Muscle of arm (tissue), 12 donors: Measurements from ENCODE around the gene RTN3. TPM values are rescaled to one million over a fixed set of nuclear protein-coding genes. Genes with fewer than 3 reads are reported as not detected.
"Not testable (repeated sequence)": the region's sequence is repeated elsewhere in the genome, so short reads cannot be mapped to it uniquely, and the experiment has no call there.

Experiments
- DNase-seq: peaks from one replicate; pipeline ENCODE4 v3.0.0-alpha.2; 2013
- polyA plus RNA-seq, 12 donors: library from polyadenylated mRNA; unstranded; fragments of 120-200 nt; gene quantifications; one replicate each; pipeline ENCODE4 v1.2.1, GENCODE V29; 2013; ENCODE audit not compliant: insufficient read length in 12 of 12

RTN3 gene
- polyA plus RNA-seq, 12 donors, result 53.7 to 124 (median 63.1) TPM; not detected in 1

- DNase-seq, result peak; percentile 80
These were observed 86.4 kb downstream of the RTN3 start for GRCh38 chr11:63767565-63768236.

- DNase-seq, result peak; percentile 56
These were observed 87.1 kb downstream of the RTN3 start, which contains the start of gene ZFTA for GRCh38 chr11:63768237-63769041. Gene ZFTA, minus strand, starts transcription at chr11:63768775. Its CDS starts 153 bp downstream, at chr11:63768622.

- no peak for DNase-seq
These were observed 87.9 kb downstream of the RTN3 start for GRCh38 chr11:63769042-63769713.

GRCh38 chr11:63769714-63770455 lies 88.6 kb downstream of the RTN3 start:
- no peak for DNase-seq

GRCh38 chr11:63770763-63771162 lies 89.5 kb downstream of the RTN3 start:
- no peak for DNase-seq

- DNase-seq, result not testable (repeated sequence)
These were observed 90.5 kb downstream of the RTN3 start for GRCh38 chr11:63771741-63772318.

GRCh38 chr11:63775191-63775590 lies 93.9 kb downstream of the RTN3 start:
- no peak for DNase-seq

GRCh38 chr11:63779039-63779438 lies 97.7 kb downstream of the RTN3 start:
- DNase-seq, result no peak

- DNase-seq, result no peak
These were observed 101.4 kb downstream of the RTN3 start for GRCh38 chr11:63782749-63783148.

- no peak for DNase-seq
These were observed 102.8 kb downstream of the RTN3 start for GRCh38 chr11:63783925-63784592.

GRCh38 chr11:63785823-63786222 lies 104.5 kb downstream of the RTN3 start:
- no peak for DNase-seq

- DNase-seq, result no peak
These were observed 110.3 kb downstream of the RTN3 start for GRCh38 chr11:63791495-63792167.

- DNase-seq, result no peak
These were observed 111.9 kb downstream of the RTN3 start for GRCh38 chr11:63793161-63793560.

GRCh38 chr11:63795066-63795465 lies 113.8 kb downstream of the RTN3 start:
- no peak for DNase-seq

- no peak for DNase-seq
These were observed 119.6 kb downstream of the RTN3 start for GRCh38 chr11:63800921-63801320.

- no peak for DNase-seq
These were observed 121.5 kb downstream of the RTN3 start for GRCh38 chr11:63802637-63803414.

GRCh38 chr11:63804259-63804658 lies 123.0 kb downstream of the RTN3 start:
- no peak for DNase-seq

GRCh38 chr11:63805844-63806415 lies 124.6 kb downstream of the RTN3 start:
- DNase-seq, result no peak
